GM10266 (cell line): ENCODE results near the gene SCAP.

Experiments
- DNase-seq: peaks from one replicate; pipeline ENCODE4 v3.0.0; 2012; ENCODE audit errors: extremely low spot score
- CTCF ChIP-seq: IDR thresholded peaks from 2 replicates; pipeline ENCODE4 v1.5.1; 2012; ENCODE audit warnings: mild to moderate bottlenecking, low read depth; ENCODE audit not compliant: control insufficient read depth, insufficient read depth; ENCODE audit errors: missing control alignments

The SCAP gene

GRCh38 chr3:47404431-47404876 is 71.3 kb downstream of the SCAP start:
- TF ChIP-seq CTCF, result no peak
- no peak for DNase-seq

GRCh38 chr3:47399531-47400270 is 76.0 kb downstream of the SCAP start:
- TF ChIP-seq CTCF, result no peak

GRCh38 chr3:47399016-47399415 is 76.7 kb downstream of the SCAP start:
- TF ChIP-seq CTCF, result no peak
- DNase-seq, result no peak

More at GRCh38 chr3:47399531-47400270, 76.0 kb downstream of the SCAP start:
- no peak for DNase-seq

GRCh38 chr3:47398228-47398627 is 77.5 kb downstream of the SCAP start:
- DNase-seq, result no peak
- no peak for TF ChIP-seq CTCF

- DNase-seq, result no peak
- no peak for TF ChIP-seq CTCF
Observed at GRCh38 chr3:47394881-47395280, 80.9 kb downstream of the SCAP start.

GRCh38 chr3:47394140-47394870 is 81.4 kb downstream of the SCAP start:
- DNase-seq, result no peak
- no peak for TF ChIP-seq CTCF

GRCh38 chr3:47392933-47393332 is 82.8 kb downstream of the SCAP start:
- no peak for DNase-seq
- TF ChIP-seq CTCF, result no peak
